Uterus (tissue), 2 donors: ENCODE results near the gene SEPTIN8.

Source experiments
- POLR2A ChIP-seq, 2 donors: fragments of 450-650 bp; IDR thresholded peaks; one replicate each; pipeline ENCODE4 v1.6.1; 2016; ENCODE audit warnings: antibody characterized with exemption in 2 of 2, mild to moderate bottlenecking in 1 of 2, moderate library complexity in 1 of 2
- TF ChIP-seq, protein P1 (sequence below), 4 experiments: fragments of 200-600 bp in 2 of 4; fragments of 450-650 bp in 2 of 4; sonication (generic) in 2 of 4; IDR thresholded peaks; one replicate each; pipeline ENCODE4 v1.5.1; 2016 to 2019; ENCODE audit warnings: antibody characterized with exemption in 4 of 4, mild to moderate bottlenecking in 2 of 4, moderate library complexity in 1 of 4

DNA sequence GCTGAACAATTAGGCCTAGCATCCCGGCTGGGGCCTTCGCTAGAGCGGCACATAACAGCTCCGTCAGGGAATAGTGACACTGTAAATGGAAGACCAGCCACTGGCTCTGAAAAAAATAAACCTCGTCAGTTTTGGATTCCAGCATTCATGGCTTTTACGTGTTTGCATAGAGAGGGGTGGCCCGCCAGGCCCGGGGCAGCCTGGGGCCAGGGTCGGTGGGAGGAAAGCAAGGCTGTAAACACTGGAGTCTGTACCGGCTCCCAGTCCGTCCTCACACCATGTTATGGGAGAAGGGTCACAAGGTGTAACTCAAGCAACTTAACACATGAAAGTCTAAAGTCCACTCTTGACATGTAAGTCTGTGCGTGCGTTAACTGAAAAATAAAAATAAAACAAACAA, 18.6 kb downstream of the SEPTIN8 start:
- TF ChIP-seq POLR2A (IDR thresholded peaks at IDR 0.05) = no peak
- TF ChIP-seq, protein P1, sequence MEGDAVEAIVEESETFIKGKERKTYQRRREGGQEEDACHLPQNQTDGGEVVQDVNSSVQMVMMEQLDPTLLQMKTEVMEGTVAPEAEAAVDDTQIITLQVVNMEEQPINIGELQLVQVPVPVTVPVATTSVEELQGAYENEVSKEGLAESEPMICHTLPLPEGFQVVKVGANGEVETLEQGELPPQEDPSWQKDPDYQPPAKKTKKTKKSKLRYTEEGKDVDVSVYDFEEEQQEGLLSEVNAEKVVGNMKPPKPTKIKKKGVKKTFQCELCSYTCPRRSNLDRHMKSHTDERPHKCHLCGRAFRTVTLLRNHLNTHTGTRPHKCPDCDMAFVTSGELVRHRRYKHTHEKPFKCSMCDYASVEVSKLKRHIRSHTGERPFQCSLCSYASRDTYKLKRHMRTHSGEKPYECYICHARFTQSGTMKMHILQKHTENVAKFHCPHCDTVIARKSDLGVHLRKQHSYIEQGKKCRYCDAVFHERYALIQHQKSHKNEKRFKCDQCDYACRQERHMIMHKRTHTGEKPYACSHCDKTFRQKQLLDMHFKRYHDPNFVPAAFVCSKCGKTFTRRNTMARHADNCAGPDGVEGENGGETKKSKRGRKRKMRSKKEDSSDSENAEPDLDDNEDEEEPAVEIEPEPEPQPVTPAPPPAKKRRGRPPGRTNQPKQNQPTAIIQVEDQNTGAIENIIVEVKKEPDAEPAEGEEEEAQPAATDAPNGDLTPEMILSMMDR (IDR thresholded peaks at IDR 0.05) = no peak
